H1 (cell line): ENCODE data around the gene ORC5. TPM values are rescaled to one million over a fixed set of nuclear protein-coding genes. Genes with fewer than 3 reads are reported as not detected.

ENCODE experiments used
- CTCF ChIA-PET: fragments of 300-600 bp; sonication (Branson Sonifier 250); formaldehyde crosslinking; loops from one replicate; lab custom pipeline; 2021; ENCODE audit not compliant: partially characterized antibody; lab: Charles Lee
- POLR2A ChIA-PET: fragments of 300-600 bp; sonication (Branson Sonifier 250); formaldehyde crosslinking; loops from one replicate; lab custom pipeline; 2021; ENCODE audit warnings: inconsistent platforms; ENCODE audit not compliant: partially characterized antibody; lab: Charles Lee
- DNase-seq, 2 experiments: peaks; one replicate each; pipeline versions ENCODE4 v3.0.0 to v3.0.0-alpha.2; 2010 to 2022; ENCODE audit warnings: low spot score in 2 of 2, low read depth in 1 of 2, mixed read lengths in 1 of 2
- FAIRE-seq: peaks from 2 replicates; lab custom pipeline; 2011; peaks lifted over from hg19 to GRCh38; lab: Jason Lieb, UNC
- H2AFZ ChIP-seq: 2 replicates; pipeline ENCODE4 v1.8.1; 2012; ENCODE audit warnings: low read length, inconsistent platforms
- H2AK5ac ChIP-seq: 2 replicates; pipeline ENCODE4 v1.6.1; 2013; ENCODE audit warnings: low read depth, low read length
- H2BK120ac ChIP-seq: replicated peaks from 2 replicates; pipeline ENCODE3; 2013; ENCODE audit warnings: low read depth, low read length, inconsistent platforms
- H2BK12ac ChIP-seq: 2 replicates; pipeline ENCODE4 v1.6.1; 2013; ENCODE audit warnings: low read depth, low read length
- H2BK15ac ChIP-seq: 2 replicates; pipeline ENCODE4 v1.6.1; 2013; ENCODE audit warnings: low read length
- H2BK20ac ChIP-seq: 2 replicates; pipeline ENCODE4 v1.6.1; 2013; ENCODE audit warnings: low read length
- H2BK5ac ChIP-seq: 2 replicates; pipeline ENCODE4 v1.6.1; 2013; ENCODE audit warnings: low read depth, low read length
- H3K14ac ChIP-seq: 2 replicates; pipeline ENCODE4 v1.6.1; 2013; ENCODE audit warnings: inconsistent platforms; ENCODE audit not compliant: insufficient read length
- H3K18ac ChIP-seq: 2 replicates; pipeline ENCODE4 v1.6.1; 2013; ENCODE audit warnings: low read length; ENCODE audit errors: extremely low read depth
- H3K23ac ChIP-seq: 2 replicates; pipeline ENCODE4 v1.6.1; 2013; ENCODE audit warnings: inconsistent platforms; ENCODE audit not compliant: insufficient read length
- H3K23me2 ChIP-seq: 2 replicates; pipeline ENCODE4 v1.6.1; 2013; ENCODE audit warnings: low read depth, low read length
- H3K27ac ChIP-seq: 2 replicates; pipeline ENCODE4 v1.6.1; 2011; ENCODE audit warnings: low read depth, low read length, inconsistent platforms
- H3K27me3 ChIP-seq, 4 experiments: replicated peaks in 1 of 4; 1 replicate in 1 of 4; 2 replicates in 3 of 4; pipeline versions ENCODE4 v1.6.1 to v1.8.1; 2011 to 2013; ENCODE audit warnings: low read length in 3 of 4, mild to moderate bottlenecking in 3 of 4, inconsistent platforms in 2 of 4, mixed read lengths in 2 of 4, moderate library complexity in 1 of 4; ENCODE audit not compliant: control insufficient read depth in 3 of 4, insufficient read depth in 3 of 4; ENCODE audit errors: extremely low read depth in 1 of 4
- H3K36me3 ChIP-seq, 4 experiments: 2 replicates each; pipeline versions ENCODE4 v1.6.1 to v1.8.1; 2011 to 2013; ENCODE audit warnings: mild to moderate bottlenecking in 4 of 4, low read length in 3 of 4, moderate library complexity in 2 of 4, control low read depth in 1 of 4, inconsistent platforms in 1 of 4; ENCODE audit not compliant: insufficient read depth in 4 of 4, control insufficient read depth in 2 of 4
- H3K4ac ChIP-seq: replicated peaks from 2 replicates; pipeline ENCODE3; 2013; ENCODE audit warnings: low read length, low read depth, mixed read lengths, inconsistent platforms; ENCODE audit not compliant: insufficient read length
- H3K4me1 ChIP-seq, 4 experiments: replicated peaks in 1 of 4; 1 replicate in 1 of 4; 2 replicates in 3 of 4; pipeline versions ENCODE4 v1.6.1 to v1.8.1; 2011 to 2013; ENCODE audit warnings: low read length in 3 of 4, inconsistent platforms in 2 of 4, mixed read lengths in 1 of 4; ENCODE audit not compliant: insufficient read depth in 4 of 4, control insufficient read depth in 3 of 4
- H3K4me2 ChIP-seq, 2 experiments: 2 replicates each; pipeline versions ENCODE4 v1.6.1 to v1.8.1; 2011 to 2013; ENCODE audit warnings: low read depth in 2 of 2, low read length in 2 of 2, control low read depth in 1 of 2, inconsistent platforms in 1 of 2, mild to moderate bottlenecking in 1 of 2; ENCODE audit not compliant: insufficient read depth in 1 of 2
- H3K4me3 ChIP-seq, 4 experiments: fragments of 200-600, 300-600 bp in 1 of 4; sonication (generic), shearing (Covaris generic), sonication (Bioruptor Twin) in 1 of 4; 2 replicates each; pipeline versions ENCODE4 v1.5.1 to v1.8.1; 2011 to 2016; ENCODE audit warnings: low read length in 4 of 4, low read depth in 3 of 4, control low read depth in 2 of 4, inconsistent platforms in 2 of 4, mild to moderate bottlenecking in 2 of 4, mixed read lengths in 1 of 4, moderate library complexity in 1 of 4; ENCODE audit not compliant: insufficient read depth in 2 of 4; ENCODE audit errors: extremely low read depth in 1 of 4
- H3K56ac ChIP-seq: replicated peaks from 2 replicates; pipeline ENCODE3; 2013; ENCODE audit warnings: low read depth, mild to moderate bottlenecking, mixed read lengths, low read length, inconsistent platforms; ENCODE audit not compliant: insufficient read length
- H3K79me1 ChIP-seq: 2 replicates; pipeline ENCODE4 v1.6.1; 2013; ENCODE audit warnings: low read depth, low read length, control low read depth
- H3K79me2 ChIP-seq, 2 experiments: 2 replicates each; pipeline versions ENCODE4 v1.6.1 to v1.8.1; 2012 to 2013; ENCODE audit warnings: low read length in 2 of 2, mild to moderate bottlenecking in 2 of 2, inconsistent platforms in 1 of 2; ENCODE audit not compliant: insufficient read depth in 2 of 2, control insufficient read depth in 1 of 2
- H3K9ac ChIP-seq, 4 experiments: replicated peaks in 1 of 4; 1 replicate in 1 of 4; 2 replicates in 3 of 4; pipeline versions ENCODE4 v1.6.1 to v1.8.1; 2011 to 2013; ENCODE audit warnings: low read depth in 3 of 4, low read length in 3 of 4, control low read depth in 2 of 4, mild to moderate bottlenecking in 2 of 4, moderate library complexity in 2 of 4, inconsistent platforms in 1 of 4; ENCODE audit errors: extremely low read depth in 1 of 4
- H3K9me3 ChIP-seq, 2 experiments: 2 replicates each; pipeline versions ENCODE4 v1.6.1 to v1.8.1; 2012 to 2013; ENCODE audit warnings: mild to moderate bottlenecking in 2 of 2, moderate library complexity in 2 of 2, control low read depth in 1 of 2, inconsistent platforms in 1 of 2, low read depth in 1 of 2, low read length in 1 of 2, mixed read lengths in 1 of 2; ENCODE audit not compliant: insufficient read depth in 2 of 2
- H4K20me1 ChIP-seq, 2 experiments: replicated peaks in 1 of 2; 2 replicates each; pipeline versions ENCODE3 to v1.8.1; 2011 to 2013; ENCODE audit warnings: inconsistent platforms in 2 of 2, low read length in 2 of 2, mild to moderate bottlenecking in 1 of 2; ENCODE audit not compliant: insufficient read depth in 2 of 2, control insufficient read depth in 1 of 2
- H4K5ac ChIP-seq: 2 replicates; pipeline ENCODE4 v1.6.1; 2013; ENCODE audit warnings: low read length, low read depth, mixed read lengths, inconsistent platforms; ENCODE audit not compliant: insufficient read length
- H4K8ac ChIP-seq: 2 replicates; pipeline ENCODE4 v1.8.0; 2013; ENCODE audit warnings: mild to moderate bottlenecking, moderate library complexity, low read length, inconsistent platforms; ENCODE audit not compliant: insufficient read depth; ENCODE audit errors: extremely low read depth
- H4K91ac ChIP-seq: replicated peaks from 2 replicates; pipeline ENCODE3; 2013; ENCODE audit warnings: low read length, mixed read lengths, inconsistent platforms; ENCODE audit not compliant: insufficient read length
- ASH2L ChIP-seq: fragments of 200-600, 300-600 bp; sonication (generic); IDR thresholded peaks from one replicate; pipeline ENCODE4 v1.7.1; 2017; ENCODE audit warnings: low read length
- ATF2 ChIP-seq: IDR thresholded peaks from 2 replicates; pipeline ENCODE4 v1.6.1; 2012; ENCODE audit warnings: low read length, inconsistent platforms
- BCL11A ChIP-seq, 2 experiments: IDR thresholded peaks; one replicate each; pipeline ENCODE4 v1.6.1; 2011; ENCODE audit warnings: low read depth in 2 of 2, low read length in 2 of 2, mild to moderate bottlenecking in 2 of 2
- CREB1 ChIP-seq: IDR thresholded peaks from 2 replicates; pipeline ENCODE4 v1.6.1; 2012; ENCODE audit warnings: inconsistent platforms
- JUN ChIP-seq: IDR thresholded peaks from 2 replicates; pipeline ENCODE4 v1.6.1; 2011; ENCODE audit warnings: low read depth, mild to moderate bottlenecking, improper control_type of control experiment, low read length
- RBBP5 ChIP-seq: IDR thresholded peaks from 2 replicates; pipeline ENCODE4 v1.7.1; 2012; ENCODE audit warnings: low read depth, mild to moderate bottlenecking, inconsistent platforms, low read length, moderate library complexity, borderline replicate concordance
- RXRA ChIP-seq: IDR thresholded peaks from 2 replicates; pipeline ENCODE4 v1.6.1; 2011; ENCODE audit warnings: low read depth, mild to moderate bottlenecking, low read length, moderate library complexity; ENCODE audit not compliant: insufficient read depth
- SAP30 ChIP-seq: fragments of 300-600 bp; sonication (generic); IDR thresholded peaks from 2 replicates; pipeline ENCODE4 v1.7.1; 2012; ENCODE audit warnings: low read length, moderate library complexity, mild to moderate bottlenecking, inconsistent platforms; ENCODE audit not compliant: insufficient read depth, insufficient replicate concordance
- SP2 ChIP-seq: IDR thresholded peaks from 2 replicates; pipeline ENCODE4 v1.6.1; 2012; ENCODE audit warnings: mild to moderate bottlenecking, low read length, inconsistent platforms
- TEAD4 ChIP-seq: IDR thresholded peaks from 2 replicates; pipeline ENCODE4 v1.6.1; 2012; ENCODE audit warnings: low read depth, low read length, inconsistent platforms, mixed read lengths
- USF2 ChIP-seq: IDR thresholded peaks from 2 replicates; pipeline ENCODE4 v1.6.1; 2011; ENCODE audit warnings: low read length, improper control_type of control experiment
- WGBS, 2 experiments: shearing (Covaris generic) in 1 of 2; methylation state at CpG; one replicate each; pipeline versions ENCODE4 v1.1.6 to v1.1.7; 2013 to 2015; ENCODE audit warnings: low lambda C conversion rate in 2 of 2, mixed read lengths in 2 of 2, inconsistent platforms in 1 of 2, low coverage in 1 of 2, missing lambda C conversion rate in 1 of 2; ENCODE audit not compliant: insufficient replicate concordance in 2 of 2, insufficient coverage in 1 of 2, insufficient read length in 1 of 2; ENCODE audit errors: extremely low coverage in 1 of 2, missing lambda C conversion rate in 1 of 2; 5-methylcytosine and 5-hydroxymethylcytosine counted together
- polyA plus RNA-seq, 7 experiments: library from polyadenylated mRNA; depleted of rRNA in 3 of 7; stranded (reverse) in 5 of 7; unstranded in 2 of 7; fragments of >200 nt in 5 of 7; fragments of 200-250 nt in 2 of 7; gene quantifications; 1 replicate in 5 of 7; 2 replicates in 1 of 7; 4 replicates in 1 of 7; pipeline versions ENCODE4 v1.2.1 to v1.2.3, GENCODE V29; 2011 to 2013; ENCODE audit warnings: missing spikeins in 2 of 7, mixed read lengths in 2 of 7
- total RNA-seq: library from RNA; stranded (reverse); fragmentation: NEBNext Ultra II Directional; extraction: Animal tissue kit (Norgen Biotek cat#: 25700); gene quantifications from 2 replicates; pipeline ENCODE4 v1.2.1, GENCODE V29; 2021

ORC5 gene
- total and polyA plus RNA-seq, 2 of the 8 experiments (the other 6 are each of a cell fraction or from before 2014, with no cell fraction given) = 7.7 to 19.9 TPM

- no peak overlapping the region for H4K91ac ChIP-seq
- H3K9ac ChIP-seq = no peak overlapping the region
- no peak overlapping the region for H2BK5ac ChIP-seq
- H3K27me3 ChIP-seq = no peaks in the 10 kb centered on the region
- no peak overlapping the region for H4K5ac ChIP-seq
- no peak overlapping the region for H2BK12ac ChIP-seq
- no peak overlapping the region for H3K14ac ChIP-seq
- H3K4me1 ChIP-seq = no peaks in the 10 kb centered on the region
- H3K79me2 ChIP-seq = no peaks in the 10 kb centered on the region
- H3K56ac ChIP-seq = no peak overlapping the region
- H3K4me2 ChIP-seq = no peak overlapping the region
- no peak overlapping the region for H3K18ac ChIP-seq
- H4K8ac ChIP-seq = no peak overlapping the region
- H2BK20ac ChIP-seq = no peak overlapping the region
- POLR2A ChIA-PET = no interaction called here
- WGBS, 2 experiments = 87% methylated on average over 4 of the region's 4 CpGs; no CpG with 5 or more reads in 1 of the 2 experiments
- no peak overlapping the region for H3K27ac ChIP-seq
- no peak overlapping the region for H3K23ac ChIP-seq
- H3K23me2 ChIP-seq = no peaks in the 10 kb centered on the region
- CTCF ChIA-PET = interaction anchor here (1.1 to 4.1 kb wide), 3 partner anchors 11 to 642 kb away, joined by 3 to 21 read pairs (median 4); no protein-coding TSS in a partner anchor
- no peak overlapping the region for H3K4ac ChIP-seq
- no peaks in the 10 kb centered on the region for H3K79me1 ChIP-seq
- FAIRE-seq (no peak), DNase-seq (no peak)
- H2AFZ ChIP-seq = no peak overlapping the region
- H2BK15ac ChIP-seq = no peak overlapping the region
- no peak overlapping the region for H2BK120ac ChIP-seq
- no peak overlapping the region for H3K4me3 ChIP-seq
- H3K36me3 ChIP-seq = no peaks in the 10 kb centered on the region
- no peaks in the 10 kb centered on the region for H4K20me1 ChIP-seq
- H3K9me3 ChIP-seq = peaks cover 0 to 2% of the 10 kb centered on the region in 2 experiments; a peak in 1 of 4 replicates
- H2AK5ac ChIP-seq = no peak overlapping the region
- no peak for TF ChIP-seq CREB1
- no peak for TF ChIP-seq USF2
- no peak for TF ChIP-seq JUN
- TF ChIP-seq RXRA = no peak
- TF ChIP-seq SAP30 = no peak
- no peak for TF ChIP-seq SP2
- no peak for TF ChIP-seq BCL11A (IDR thresholded peaks at IDR 0.05; ENCODE audit: low read depth in 2 of 2, low read length in 2 of 2)
- no peak for TF ChIP-seq ATF2
- TF ChIP-seq TEAD4 = no peak
- TF ChIP-seq ASH2L = no peak
- no peak for TF ChIP-seq RBBP5
Observed at GRCh38 chr7:104241538-104242209, 33.9 kb upstream of the ORC5 start.
